IMR-90 (cell line): ENCODE results near the gene CNTN5. TPM values are rescaled to one million over a fixed set of nuclear protein-coding genes. Genes with fewer than 3 reads are reported as not detected.

Experiments
- ATAC-seq: fragments of 200-7000 bp; cut with Tn5 transposase; 2 replicates; pipeline ENCODE4 v1.9.1; 2020; ENCODE audit warnings: low read depth, mild to moderate bottlenecking, moderate library complexity
- BruUV-seq: library from RNA; stranded (reverse); fragments of 400-500 nt; replicated peaks from 2 replicates; lab custom pipeline; 2021; lab: Mats Ljungman, UMichigan
- CTCF ChIA-PET: fragments of 300-600 bp; formaldehyde crosslinking; extraction: SDS; loops from one replicate; lab custom pipeline; 2021; ENCODE audit warnings: antibody characterized with exemption; lab: Yijun Ruan, JAX
- POLR2A ChIA-PET: fragments of 300-600 bp; sonication (Branson Sonifier 250); formaldehyde crosslinking; loops from one replicate; lab custom pipeline; 2022; ENCODE audit warnings: antibody characterized with exemption; ENCODE audit not compliant: unreplicated experiment; lab: Charles Lee
- DNase-seq: peaks from one replicate; pipeline ENCODE4 v3.0.0; 2013
- H2AFZ ChIP-seq: replicated peaks from 2 replicates; pipeline ENCODE3; 2013; ENCODE audit warnings: low read length, mild to moderate bottlenecking; ENCODE audit not compliant: poor library complexity
- H2AK5ac ChIP-seq: 2 replicates; pipeline ENCODE4 v1.6.1; 2013; ENCODE audit warnings: low read depth, low read length, inconsistent platforms
- H2AK9ac ChIP-seq: replicated peaks from 2 replicates; pipeline ENCODE3; 2013; ENCODE audit warnings: mild to moderate bottlenecking, low read depth, low read length, moderate library complexity; ENCODE audit not compliant: poor library complexity
- H2BK120ac ChIP-seq: 2 replicates; pipeline ENCODE4 v1.6.1; 2013; ENCODE audit warnings: low read depth, low read length, inconsistent platforms
- H2BK15ac ChIP-seq: 3 replicates; pipeline ENCODE4 v1.6.1; 2013; ENCODE audit warnings: low read depth, low read length, inconsistent platforms
- H2BK20ac ChIP-seq: 2 replicates; pipeline ENCODE4 v1.6.1; 2013; ENCODE audit warnings: low read depth, mild to moderate bottlenecking, inconsistent platforms, low read length, moderate library complexity
- H2BK5ac ChIP-seq: 2 replicates; pipeline ENCODE4 v1.6.1; 2013; ENCODE audit warnings: mild to moderate bottlenecking, low read depth, low read length, inconsistent platforms; ENCODE audit not compliant: poor library complexity, severe bottlenecking
- H3K14ac ChIP-seq: replicated peaks from 2 replicates; pipeline ENCODE4 v1.6.1; 2013; ENCODE audit warnings: low read depth, low read length, inconsistent platforms
- H3K18ac ChIP-seq: 2 replicates; pipeline ENCODE4 v1.6.1; 2013; ENCODE audit warnings: low read depth, low read length, control low read depth
- H3K23ac ChIP-seq: 2 replicates; pipeline ENCODE4 v1.6.1; 2013; ENCODE audit warnings: low read depth, low read length, inconsistent platforms
- H3K27ac ChIP-seq: 2 replicates; pipeline ENCODE4 v1.5.1; 2013; ENCODE audit warnings: mild to moderate bottlenecking, control low read depth, low read length; ENCODE audit not compliant: insufficient read depth
- H3K27me3 ChIP-seq: 2 replicates; pipeline ENCODE4 v1.6.1; 2013; ENCODE audit warnings: low read length; ENCODE audit not compliant: control insufficient read depth, insufficient read depth
- H3K36me3 ChIP-seq: 2 replicates; pipeline ENCODE4 v1.6.1; 2013; ENCODE audit warnings: low read length, mixed read lengths; ENCODE audit not compliant: control insufficient read depth, insufficient read depth
- H3K4ac ChIP-seq: 2 replicates; pipeline ENCODE4 v1.6.1; 2013; ENCODE audit warnings: low read depth, low read length, inconsistent platforms
- H3K4me1 ChIP-seq: 2 replicates; pipeline ENCODE4 v1.6.1; 2013; ENCODE audit warnings: low read length, mixed read lengths; ENCODE audit not compliant: control insufficient read depth, insufficient read depth
- H3K4me2 ChIP-seq: 2 replicates; pipeline ENCODE4 v1.6.1; 2013; ENCODE audit warnings: low read depth, mild to moderate bottlenecking, control low read depth, low read length, moderate library complexity
- H3K4me3 ChIP-seq: 2 replicates; pipeline ENCODE4 v1.5.1; 2013; ENCODE audit warnings: low read depth, mild to moderate bottlenecking, control low read depth, low read length, moderate library complexity; ENCODE audit not compliant: insufficient read depth
- H3K56ac ChIP-seq: 2 replicates; pipeline ENCODE4 v1.6.1; 2013; ENCODE audit warnings: low read length, inconsistent platforms; ENCODE audit not compliant: insufficient read depth; ENCODE audit errors: extremely low read depth
- H3K79me1 ChIP-seq, 2 experiments: 2 replicates each; pipeline ENCODE4 v1.6.1; 2013; ENCODE audit warnings: low read length in 2 of 2, inconsistent platforms in 1 of 2, low read depth in 1 of 2
- H3K9ac ChIP-seq: 2 replicates; pipeline ENCODE4 v1.6.1; 2013; ENCODE audit warnings: low read depth, low read length, control low read depth
- H3K9me1 ChIP-seq: 2 replicates; pipeline ENCODE4 v1.6.1; 2013; ENCODE audit warnings: low read length, inconsistent platforms; ENCODE audit not compliant: insufficient read depth
- H3K9me3 ChIP-seq: 2 replicates; pipeline ENCODE4 v1.6.1; 2013; ENCODE audit warnings: low read length; ENCODE audit not compliant: control insufficient read depth, insufficient read depth
- H4K20me1 ChIP-seq: 2 replicates; pipeline ENCODE4 v1.6.1; 2013; ENCODE audit warnings: low read length, inconsistent platforms; ENCODE audit not compliant: insufficient read depth
- H4K5ac ChIP-seq: 2 replicates; pipeline ENCODE4 v1.6.1; 2013; ENCODE audit warnings: mild to moderate bottlenecking, low read depth, low read length, control low read depth
- H4K8ac ChIP-seq, 2 experiments: 2 replicates each; pipeline ENCODE4 v1.6.1; 2013; ENCODE audit warnings: low read depth in 2 of 2, low read length in 2 of 2, control low read depth in 1 of 2, inconsistent platforms in 1 of 2
- H4K91ac ChIP-seq: 2 replicates; pipeline ENCODE4 v1.6.1; 2013; ENCODE audit warnings: low read depth, low read length, inconsistent platforms; ENCODE audit not compliant: insufficient read depth
- BHLHE40 ChIP-seq: fragments of 150-350 bp; IDR thresholded peaks from 2 replicates; pipeline ENCODE4 v1.6.1; 2016; ENCODE audit warnings: mild to moderate bottlenecking, low read depth, low read length
- CEBPB ChIP-seq: IDR thresholded peaks from 2 replicates; pipeline ENCODE4 v1.6.1; 2012; ENCODE audit warnings: low read depth, low read length, improper control_type of control experiment
- CHD1 ChIP-seq: IDR thresholded peaks from 2 replicates; pipeline ENCODE4 v1.6.1; 2012; ENCODE audit warnings: low read depth, low read length, improper control_type of control experiment
- CTCF ChIP-seq: conservative IDR thresholded peaks from 2 replicates; pipeline ENCODE4 v1.5.1; 2012; ENCODE audit warnings: mild to moderate bottlenecking, low read depth, low read length, improper control_type of control experiment
- ELK1 ChIP-seq: fragments of 150-350 bp; IDR thresholded peaks from 2 replicates; pipeline ENCODE4 v1.6.1; 2016; ENCODE audit warnings: low read depth, mild to moderate bottlenecking, low read length, moderate library complexity, borderline replicate concordance
- FOS ChIP-seq: fragments of 150-350 bp; IDR thresholded peaks from 2 replicates; pipeline ENCODE4 v1.6.1; 2016; ENCODE audit warnings: low read depth, low read length
- MAFK ChIP-seq: IDR thresholded peaks from 2 replicates; pipeline ENCODE4 v1.6.1; 2012; ENCODE audit warnings: low read depth, low read length, improper control_type of control experiment
- MAZ ChIP-seq: IDR thresholded peaks from 2 replicates; pipeline ENCODE4 v1.6.1; 2012; ENCODE audit warnings: low read depth, mild to moderate bottlenecking, low read length, improper control_type of control experiment, moderate library complexity, borderline replicate concordance
- MXI1 ChIP-seq: IDR thresholded peaks from 2 replicates; pipeline ENCODE4 v1.6.1; 2012; ENCODE audit warnings: low read depth, mild to moderate bottlenecking, low read length, moderate library complexity, borderline replicate concordance
- NFE2L2 ChIP-seq: fragments of 150-350 bp; IDR thresholded peaks from 2 replicates; pipeline ENCODE4 v1.6.1; 2016; ENCODE audit warnings: low read depth, mild to moderate bottlenecking, low read length
- POLR2A ChIP-seq: IDR thresholded peaks from 2 replicates; pipeline ENCODE4 v1.6.1; 2012; ENCODE audit warnings: mild to moderate bottlenecking, low read depth, low read length
- RAD21 ChIP-seq: IDR thresholded peaks from 2 replicates; pipeline ENCODE4 v1.6.1; 2012; ENCODE audit warnings: low read length, improper control_type of control experiment
- RCOR1 ChIP-seq: IDR thresholded peaks from 2 replicates; pipeline ENCODE4 v1.6.1; 2012; ENCODE audit warnings: mild to moderate bottlenecking, low read length, improper control_type of control experiment; ENCODE audit not compliant: insufficient replicate concordance
- RFX5 ChIP-seq: IDR thresholded peaks from 2 replicates; pipeline ENCODE4 v1.8.0; 2012; ENCODE audit warnings: low read depth, mild to moderate bottlenecking, low read length, moderate library complexity
- SMC3 ChIP-seq: fragments of 150-350 bp; IDR thresholded peaks from 2 replicates; pipeline ENCODE4 v1.6.1; 2016; ENCODE audit warnings: low read depth, mild to moderate bottlenecking, antibody characterized with exemption, low read length, moderate library complexity
- USF2 ChIP-seq: fragments of 150-350 bp; IDR thresholded peaks from 2 replicates; pipeline ENCODE4 v1.6.1; 2017; ENCODE audit warnings: mild to moderate bottlenecking, antibody characterized with exemption, low read length, low read depth
- WGBS, 2 experiments: methylation state at CpG; one replicate each; pipeline versions ENCODE4 v1.1.5 to v1.1.7; 2013; ENCODE audit warnings: missing lambda C conversion rate in 2 of 2; ENCODE audit not compliant: insufficient read length in 1 of 2; ENCODE audit errors: extremely low coverage in 2 of 2; 5-methylcytosine and 5-hydroxymethylcytosine counted together
- dilution Hi-C: fragments of 300-500 bp; cut with HindIII; formaldehyde crosslinking; loops from one replicate; pipeline ENCODE4 v1.14.3; 2018; ENCODE audit warnings: low sequenced_read_pairs; ENCODE audit not compliant: unreplicated experiment
- in situ Hi-C: fragments of 300-500 bp; cut with MboI; formaldehyde crosslinking; loops from 3 replicates; pipeline ENCODE4 v1.14.3; 2019; ENCODE audit warnings: low sequenced_read_pairs, inconsistent platforms, mixed read lengths
- intact Hi-C: fragments of 100-400 bp; cut with micrococcal nuclease; formaldehyde crosslinking; loops from 2 replicates; pipeline ENCODE4 v1.10.0; 2022
- polyA plus RNA-seq, 3 experiments: library from polyadenylated mRNA; depleted of rRNA; stranded (reverse); fragments of >200 nt; gene quantifications; 2 replicates each; pipeline ENCODE4 v1.2.3, GENCODE V29; 2012; ENCODE audit warnings: low replicate concordance in 1 of 3
- total RNA-seq: library from RNA; depleted of rRNA; stranded (reverse); fragments of >200 nt; gene quantifications from 2 replicates; pipeline ENCODE4 v1.2.3, GENCODE V29; 2012

CNTN5 gene
- total and polyA plus RNA-seq, 2 of the 4 experiments (the other 2 are of a cell fraction), result not detected

GRCh38 chr11:99973993-99974392 lies 953.2 kb downstream of the CNTN5 start:
- no peaks in the 10 kb centered on the region for H3K4me1 ChIP-seq
- ATAC-seq, result no peak
- H3K9me3 ChIP-seq, result peaks cover 9% of the 10 kb centered on the region
- H2BK15ac ChIP-seq, result no peak overlapping the region
- dilution Hi-C loops (no loop called here), in situ Hi-C loops (no loop called here), intact Hi-C loops (no loop called here)
- no peak overlapping the region for H3K56ac ChIP-seq
- H2AK5ac ChIP-seq, result no peak overlapping the region
- no peak overlapping the region for H3K4me2 ChIP-seq
- no peak overlapping the region for H3K23ac ChIP-seq
- no peak overlapping the region for H4K8ac ChIP-seq
- H3K79me1 ChIP-seq, result no peaks in the 10 kb centered on the region
- no peak overlapping the region for H3K27ac ChIP-seq
- H4K5ac ChIP-seq, result no peak overlapping the region
- H3K14ac ChIP-seq, result no peak overlapping the region
- no peak overlapping the region for H3K4me3 ChIP-seq
- no peak overlapping the region for H2BK120ac ChIP-seq
- H3K18ac ChIP-seq, result no peak overlapping the region
- H2BK20ac ChIP-seq, result no peak overlapping the region
- no peaks in the 10 kb centered on the region for H3K36me3 ChIP-seq
- no peaks in the 10 kb centered on the region for H4K20me1 ChIP-seq
- no peak for TF ChIP-seq SMC3
- TF ChIP-seq CHD1, result no peak
- no peak for TF ChIP-seq FOS
- TF ChIP-seq MAFK, result no peak
- TF ChIP-seq POLR2A, result no peak
- no peak for TF ChIP-seq CTCF
- TF ChIP-seq NFE2L2, result no peak
- no peak for TF ChIP-seq USF2
- TF ChIP-seq RCOR1, result no peak
- no peak for TF ChIP-seq BHLHE40
- TF ChIP-seq RAD21, result no peak
- no peak for TF ChIP-seq RFX5
- no peak for TF ChIP-seq MXI1
- no peak for TF ChIP-seq MAZ
- no peak for TF ChIP-seq ELK1
- no peak for TF ChIP-seq CEBPB
- no CpG with 5 or more reads among the region's 4 CpGs for WGBS, 2 experiments
- no peaks in the 10 kb centered on the region for H3K27me3 ChIP-seq
- H3K9me1 ChIP-seq, result no peaks in the 10 kb centered on the region
- POLR2A ChIA-PET, result no interaction called here
- H3K4ac ChIP-seq, result no peak overlapping the region
- no peak overlapping the region for H2AK9ac ChIP-seq
- no peak for DNase-seq
- no TSS peak for BruUV-seq
- H3K9ac ChIP-seq, result no peak overlapping the region
- CTCF ChIA-PET, result no interaction called here
- H4K91ac ChIP-seq, result no peak overlapping the region
- no peak overlapping the region for H2BK5ac ChIP-seq
- H2AFZ ChIP-seq, result no peak overlapping the region
